ENCODE measurements around the gene PTTG2. TPM values are rescaled to one million over a fixed set of nuclear protein-coding genes. Genes with fewer than 3 reads are reported as not detected.

The PTTG2 gene
- total RNA-seq, 2 experiments from 2014 or later, result 0.86 to 0.90 TPM

DNA sequence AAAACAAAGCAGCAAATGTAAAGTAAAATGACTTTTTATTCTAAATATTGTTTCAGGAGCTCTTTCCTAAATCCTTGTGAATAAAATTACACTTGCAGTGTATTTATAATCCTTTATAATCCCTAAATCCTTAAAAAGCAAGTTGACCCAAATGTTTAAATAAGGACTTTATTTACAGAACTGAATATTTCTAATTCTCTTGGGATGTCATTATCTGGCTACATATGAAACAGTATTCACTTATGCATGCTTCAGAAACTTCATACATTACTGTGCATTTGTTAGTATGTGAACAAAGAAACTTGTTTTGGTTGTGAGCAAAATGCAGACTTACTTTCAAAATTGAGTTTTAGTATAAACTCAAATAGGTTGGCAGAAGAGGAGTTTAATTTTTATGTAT is 49.2 kb downstream of the PTTG2 start:
- no peaks in the 10 kb centered on the region for H3K36me3 Mint-ChIP-seq (ENCODE audit: low read depth)
- CTCF ChIA-PET, result no interaction called here
- no peaks in the 10 kb centered on the region for H3K9me3 Mint-ChIP-seq
- DNase-seq, result no peak
- POLR2A ChIA-PET, result no interaction called here
- peaks cover 2% of the 10 kb centered on the region for H3K4me1 Mint-ChIP-seq
- no peaks in the 10 kb centered on the region for H3K27me3 Mint-ChIP-seq
- H3K4me3 Mint-ChIP-seq, result no peak overlapping the region
- no peak overlapping the region for H3K27ac Mint-ChIP-seq

DNA sequence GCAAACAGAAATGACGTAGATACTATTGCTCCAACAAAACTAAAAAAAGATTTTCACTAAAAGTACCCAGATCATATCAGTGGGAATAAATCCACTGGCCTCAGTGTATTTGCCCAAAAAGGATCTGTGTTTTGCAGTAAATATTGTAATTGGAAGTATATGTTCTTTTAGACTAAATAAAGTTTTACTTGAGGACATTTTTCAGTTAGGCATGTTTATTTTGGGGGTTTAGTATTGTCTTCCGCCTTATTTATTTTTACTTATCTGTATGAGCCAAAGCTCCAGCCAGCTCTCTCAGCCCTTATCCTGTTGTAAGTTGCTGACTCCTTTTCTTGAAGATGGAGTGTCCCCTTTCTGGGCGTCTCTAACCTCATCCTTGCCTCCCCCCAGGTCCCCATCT is 49.8 kb downstream of the PTTG2 start:
- Mint-ChIP-seq H3K27me3 (no peaks in the 10 kb centered on the region), H3K4me1 (peaks cover 2% of the 10 kb centered on the region), H3K36me3 (ENCODE audit: low read depth) (no peaks in the 10 kb centered on the region), H3K9me3 (no peaks in the 10 kb centered on the region), H3K4me3 (no peak overlapping the region), H3K27ac (no peak overlapping the region)
- POLR2A ChIA-PET, result no interaction called here
- no peak for DNase-seq
- CTCF ChIA-PET, result no interaction called here

Other genes starting within 250 kb of the PTTG2 start
- gene PGM2, start 133.7 kb upstream of the PTTG2 start, total RNA-seq, result 10 to 100 TPM; 30.6 to 37.4 TPM
- gene TBC1D1, start 69.3 kb upstream of the PTTG2 start, total RNA-seq, result 10 to 100 TPM; 58.8 to 62.3 TPM